Jurkat, Clone E6-1 (cell line): ENCODE results near the gene ALDH8A1.

Experiments used
- DNase-seq: peaks from one replicate; pipeline ENCODE4 v3.0.0-alpha.2; 2011; ENCODE audit warnings: low read depth, low spot score
- H3K4me3 ChIP-seq: 2 replicates; pipeline ENCODE4 v1.5.1; 2011; ENCODE audit warnings: mild to moderate bottlenecking, low read length, control low read depth, moderate library complexity

The ALDH8A1 gene

GRCh38 chr6:134956032-134956431, 6.1 kb upstream of the ALDH8A1 start:
- H3K4me3 ChIP-seq: no peak overlapping the region
- no peak for DNase-seq

- DNase-seq: no peak
- no peak overlapping the region for H3K4me3 ChIP-seq
Observed at GRCh38 chr6:134954272-134955000, 4.5 kb upstream of the ALDH8A1 start.

- no peak overlapping the region for H3K4me3 ChIP-seq
- no peak for DNase-seq
Observed at GRCh38 chr6:134951494-134952263, 1.8 kb upstream of the ALDH8A1 start.

GRCh38 chr6:134950482-134950881, 581 bp upstream of the ALDH8A1 start:
- H3K4me3 ChIP-seq: no peak overlapping the region
- no peak for DNase-seq

GRCh38 chr6:134948691-134949090, 1.2 kb downstream of the ALDH8A1 start:
- H3K4me3 ChIP-seq: no peak overlapping the region
- DNase-seq: no peak

GRCh38 chr6:134948142-134948541, 1.8 kb downstream of the ALDH8A1 start:
- no peak for DNase-seq

GRCh38 chr6:134945045-134945444, 4.9 kb downstream of the ALDH8A1 start:
- no peak overlapping the region for H3K4me3 ChIP-seq
- no peak for DNase-seq

More at GRCh38 chr6:134948142-134948541, 1.8 kb downstream of the ALDH8A1 start:
- H3K4me3 ChIP-seq: no peak overlapping the region

GRCh38 chr6:134943522-134944111, 6.3 kb downstream of the ALDH8A1 start:
- no peak for DNase-seq
- H3K4me3 ChIP-seq: no peak overlapping the region

GRCh38 chr6:134938896-134939295, 11.0 kb downstream of the ALDH8A1 start:
- no peak for DNase-seq
- no peak overlapping the region for H3K4me3 ChIP-seq

- DNase-seq: no peak
- no peak overlapping the region for H3K4me3 ChIP-seq
Observed at GRCh38 chr6:134937426-134937825, 12.5 kb downstream of the ALDH8A1 start.

GRCh38 chr6:134936931-134937330, 13.0 kb downstream of the ALDH8A1 start:
- DNase-seq: no peak
- H3K4me3 ChIP-seq: no peak overlapping the region

GRCh38 chr6:134936476-134936875, 13.4 kb downstream of the ALDH8A1 start:
- no peak for DNase-seq
- H3K4me3 ChIP-seq: no peak overlapping the region

GRCh38 chr6:134934793-134935485, 15.0 kb downstream of the ALDH8A1 start:
- no peak for DNase-seq
- H3K4me3 ChIP-seq: no peak overlapping the region

- no peak for DNase-seq
Observed at GRCh38 chr6:134932535-134933470, 17.1 kb downstream of the ALDH8A1 start.

GRCh38 chr6:134932098-134932497, 17.8 kb downstream of the ALDH8A1 start:
- DNase-seq: no peak
- no peak overlapping the region for H3K4me3 ChIP-seq

More at GRCh38 chr6:134932535-134933470, 17.1 kb downstream of the ALDH8A1 start:
- no peak overlapping the region for H3K4me3 ChIP-seq

- no peak overlapping the region for H3K4me3 ChIP-seq
- DNase-seq: no peak
Observed at GRCh38 chr6:134930463-134930862, 19.4 kb downstream of the ALDH8A1 start.

GRCh38 chr6:134928151-134928900, 21.6 kb downstream of the ALDH8A1 start:
- no peak for DNase-seq

GRCh38 chr6:134925800-134926199, 24.1 kb downstream of the ALDH8A1 start:
- DNase-seq: no peak
- no peak overlapping the region for H3K4me3 ChIP-seq

More at GRCh38 chr6:134928151-134928900, 21.6 kb downstream of the ALDH8A1 start:
- H3K4me3 ChIP-seq: no peak overlapping the region
